NT2/D1 (cell line): Measurements from ENCODE around the gene NVL.

ENCODE experiments used
- DNase-seq: peaks from one replicate; pipeline ENCODE4 v3.0.0-alpha.2; 2011; ENCODE audit warnings: low read depth, low spot score
- H3K27me3 ChIP-seq: 2 replicates; pipeline ENCODE4 v1.6.0; 2011; ENCODE audit warnings: mild to moderate bottlenecking; ENCODE audit not compliant: insufficient read length, insufficient read depth
- H3K36me3 ChIP-seq: 2 replicates; pipeline ENCODE4 v1.6.1; 2011; ENCODE audit warnings: mild to moderate bottlenecking, low read length, mixed read lengths; ENCODE audit not compliant: insufficient read depth, insufficient read length
- H3K4me1 ChIP-seq: 2 replicates; pipeline ENCODE4 v1.5.1; 2011; ENCODE audit not compliant: insufficient read depth, insufficient read length
- H3K4me3 ChIP-seq: 2 replicates; pipeline ENCODE4 v1.5.1; 2011; ENCODE audit warnings: low read depth; ENCODE audit not compliant: insufficient read length
- H3K9ac ChIP-seq: 2 replicates; pipeline ENCODE4 v1.6.0; 2011; ENCODE audit warnings: low read depth; ENCODE audit not compliant: insufficient read length
- H3K9me3 ChIP-seq: 2 replicates; pipeline ENCODE4 v1.5.1; 2011; ENCODE audit warnings: mild to moderate bottlenecking, low read length; ENCODE audit not compliant: insufficient read depth
- SUZ12 ChIP-seq: IDR thresholded peaks from 2 replicates; pipeline ENCODE4 v1.6.1; 2011; ENCODE audit not compliant: insufficient read length, insufficient read depth; ENCODE audit errors: extremely low read depth
- YY1 ChIP-seq: IDR thresholded peaks from 2 replicates; pipeline ENCODE4 v1.6.1; 2011; ENCODE audit not compliant: insufficient read length, insufficient read depth
- ZNF274 ChIP-seq: IDR thresholded peaks from 2 replicates; pipeline ENCODE4 v1.6.1; 2011; ENCODE audit warnings: mild to moderate bottlenecking, low read depth, low read length

Gene NVL

GRCh38 chr1:224188286-224188685 lies 141.7 kb downstream of the NVL start:
- Histone ChIP-seq H3K9ac (no peak overlapping the region), H3K4me3 (no peak overlapping the region), H3K27me3 (no peaks in the 10 kb centered on the region), H3K4me1 (peaks cover 6% of the 10 kb centered on the region), H3K36me3 (peaks cover 66% of the 10 kb centered on the region), H3K9me3 (peaks cover 14% of the 10 kb centered on the region; the same call in 1 of the 2 replicates)
- TF ChIP-seq YY1 (no peak), SUZ12 (no peak), ZNF274 (no peak)
- DNase-seq = no peak

GRCh38 chr1:224185208-224185607 lies 144.8 kb downstream of the NVL start:
- peaks cover 9% of the 10 kb centered on the region for H3K4me1 ChIP-seq

GRCh38 chr1:224183591-224184312 lies 146.2 kb downstream of the NVL start:
- Histone ChIP-seq H3K27me3 (no peaks in the 10 kb centered on the region), H3K36me3 (peaks cover 35% of the 10 kb centered on the region), H3K4me1 (peaks cover 9% of the 10 kb centered on the region), H3K4me3 (peak overlapping the region; percentile 97), H3K9me3 (peaks cover 14% of the 10 kb centered on the region; the same call in 1 of the 2 replicates), H3K9ac (peak overlapping the region; percentile 99)
- no peak for TF ChIP-seq ZNF274
- TF ChIP-seq SUZ12 = no peak
- TF ChIP-seq YY1 = no peak
- no peak for DNase-seq

More at GRCh38 chr1:224185208-224185607, 144.8 kb downstream of the NVL start:
- TF ChIP-seq SUZ12 (no peak), ZNF274 (no peak), YY1 (no peak)
- H3K4me3 ChIP-seq = no peak overlapping the region
- H3K9me3 ChIP-seq = peaks cover 14% of the 10 kb centered on the region; the same call in 1 of the 2 replicates
- no peaks in the 10 kb centered on the region for H3K27me3 ChIP-seq
- peak overlapping the region; percentile 46 for H3K9ac ChIP-seq
- H3K36me3 ChIP-seq = peaks cover 43% of the 10 kb centered on the region
- DNase-seq = no peak

- Histone ChIP-seq H3K27me3 (no peaks in the 10 kb centered on the region), H3K4me1 (peaks cover 9% of the 10 kb centered on the region), H3K36me3 (peaks cover 30% of the 10 kb centered on the region), H3K9me3 (peaks cover 8% of the 10 kb centered on the region; the same call in 1 of the 2 replicates), H3K4me3 (peak within 1 kb of the TSS; percentile 97), H3K9ac (peak within 1 kb of the TSS; percentile 99)
- TF ChIP-seq YY1 = no peak
- no peak for TF ChIP-seq ZNF274
- no peak for TF ChIP-seq SUZ12
- peak; percentile 79 for DNase-seq
Measured at GRCh38 chr1:224182866-224183590, 146.9 kb downstream of the NVL start, which contains the start of gene DEGS1. Gene DEGS1, plus strand, starts transcription at chr1:224183240. Its CDS starts 97 bp downstream, at chr1:224183337.

- no peak for DNase-seq
- H3K9ac ChIP-seq = peak overlapping the region; percentile 99
- peak overlapping the region; percentile 97 for H3K4me3 ChIP-seq
- H3K9me3 ChIP-seq = peaks cover under 1% of the 10 kb centered on the region; the same call in 1 of the 2 replicates
- peaks cover 9% of the 10 kb centered on the region for H3K4me1 ChIP-seq
- TF ChIP-seq ZNF274 = no peak
- no peak for TF ChIP-seq SUZ12
- TF ChIP-seq YY1 = no peak
- peaks cover 24% of the 10 kb centered on the region for H3K36me3 ChIP-seq
- H3K27me3 ChIP-seq = no peaks in the 10 kb centered on the region
Measured at GRCh38 chr1:224182057-224182865, 147.7 kb downstream of the NVL start.

GRCh38 chr1:224181453-224181810 lies 148.5 kb downstream of the NVL start:
- Histone ChIP-seq H3K4me3 (no peak overlapping the region), H3K36me3 (peaks cover 18% of the 10 kb centered on the region), H3K9ac (no peak overlapping the region), H3K27me3 (no peaks in the 10 kb centered on the region), H3K9me3 (no peaks in the 10 kb centered on the region), H3K4me1 (peaks cover 9% of the 10 kb centered on the region)
- TF ChIP-seq ZNF274 (no peak), YY1 (no peak), SUZ12 (no peak)
- DNase-seq = no peak
